A172 (cell line): ENCODE results near the gene SCAF1. TPM values are rescaled to one million over a fixed set of nuclear protein-coding genes. Genes with fewer than 3 reads are reported as not detected.

Experiments
- DNase-seq: peaks from one replicate; pipeline ENCODE4 v3.0.0-alpha.2; 2015; ENCODE audit warnings: low spot score
- total RNA-seq: library from RNA; depleted of rRNA; stranded (reverse); fragments of >200 nt; shearing (Covaris generic); gene quantifications from 2 replicates; pipeline ENCODE4 v1.2.3, GENCODE V29; 2014

SCAF1 gene
- total RNA-seq, 1 experiment from 2014 or later, result 31.9 TPM

GRCh38 chr19:49685845-49686332 lies 43.9 kb downstream of the SCAF1 start:
- DNase-seq, result no peak

GRCh38 chr19:49686503-49687088 lies 44.6 kb downstream of the SCAF1 start:
- DNase-seq, result no peak

DNA sequence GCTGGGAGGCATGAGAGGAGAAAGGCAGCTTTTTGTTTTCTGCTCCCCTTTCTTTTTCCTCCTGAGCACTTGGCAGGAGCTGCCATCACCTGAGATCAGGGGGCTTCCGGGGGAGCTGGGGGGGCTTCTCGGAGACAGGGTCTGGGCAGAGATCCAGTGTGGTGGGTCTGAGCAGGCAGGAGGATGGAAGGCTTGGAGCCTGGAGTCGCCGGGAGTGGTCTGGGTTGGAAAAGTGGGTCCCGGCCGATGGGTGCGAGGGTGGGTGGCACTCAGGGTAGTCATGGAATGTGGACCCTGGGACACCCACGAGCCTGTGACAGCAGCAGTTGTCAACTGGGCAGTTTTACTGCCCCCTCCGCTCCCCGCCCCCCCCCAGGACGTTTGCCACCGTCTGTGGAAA lies 45.1 kb downstream of the SCAF1 start:
- DNase-seq, result no peak

GRCh38 chr19:49687566-49688316 lies 45.7 kb downstream of the SCAF1 start:
- DNase-seq, result peak; percentile 36

DNA sequence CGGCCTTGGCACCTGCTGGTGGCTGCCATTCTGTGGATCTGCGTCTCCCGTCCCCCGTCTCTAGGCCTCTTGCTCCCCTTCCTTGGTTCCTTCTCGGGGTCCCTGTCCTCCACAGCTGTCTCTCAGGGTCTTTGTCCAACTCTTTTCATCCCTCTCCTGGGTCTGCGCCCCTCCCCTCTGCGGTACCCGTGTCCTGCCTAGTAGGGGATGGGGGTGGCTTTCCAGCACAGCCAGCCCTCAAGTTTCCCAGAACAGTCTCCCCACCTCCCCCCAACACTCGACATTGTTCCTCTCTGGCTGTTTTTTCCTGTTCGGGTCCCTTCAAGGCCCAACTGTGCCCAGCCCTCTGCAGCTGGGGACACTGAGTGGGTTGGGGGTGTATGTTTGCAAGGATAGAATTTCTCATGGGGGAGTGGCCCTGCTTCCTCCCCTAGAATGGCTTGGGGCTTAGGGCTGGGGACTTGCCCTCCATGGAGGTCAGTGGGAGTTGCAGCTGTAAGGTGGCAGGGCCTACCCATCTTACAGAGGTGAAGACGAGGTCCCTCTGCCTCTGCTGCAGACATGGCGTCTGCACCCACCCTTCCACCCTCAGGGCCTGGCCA lies 46.6 kb downstream of the SCAF1 start:
- no peak for DNase-seq

- no peak for DNase-seq
These were observed 47.4 kb downstream of the SCAF1 start, which contains the start of gene ADM5 for GRCh38 chr19:49689133-49690078. Gene ADM5, plus strand, starts transcription at chr19:49689594. Its CDS starts 244 bp downstream, at chr19:49689838.

DNA sequence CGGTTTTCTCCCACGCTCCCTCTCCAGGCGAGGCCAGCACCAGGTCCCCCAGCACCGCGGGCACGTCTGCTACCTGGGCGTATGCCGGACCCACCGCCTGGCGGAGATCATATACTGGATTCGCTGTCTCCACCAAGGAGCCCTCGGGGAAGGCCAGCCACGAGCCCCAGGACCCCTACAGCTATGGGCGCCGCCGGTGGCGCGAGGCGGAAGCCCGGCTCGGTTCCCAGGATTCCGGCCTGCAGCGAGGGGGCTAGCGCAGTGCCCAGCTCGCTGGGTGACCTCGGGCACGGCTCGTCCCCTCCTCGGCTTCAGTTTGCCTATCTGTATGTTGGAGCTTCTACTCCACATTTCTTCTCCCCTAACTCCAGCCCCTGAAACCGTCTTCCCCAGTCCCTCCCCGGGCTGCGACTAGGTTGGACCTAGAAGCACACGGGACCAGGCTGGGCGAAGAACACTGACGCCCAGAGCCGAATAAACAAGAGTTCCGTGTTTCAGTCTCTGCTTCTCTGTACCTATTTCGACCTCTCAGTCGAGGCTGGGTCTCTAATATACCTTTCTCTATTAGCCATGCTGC lies 48.2 kb downstream of the SCAF1 start:
- DNase-seq, result no peak

GRCh38 chr19:49690656-49691242 lies 48.7 kb downstream of the SCAF1 start, which contains the start of gene CPT1C:
Gene CPT1C, plus strand, starts transcription at chr19:49691116. Its CDS starts 1,137 bp downstream, at chr19:49692253.
- DNase-seq, result no peak

GRCh38 chr19:49691243-49692146 lies 49.5 kb downstream of the SCAF1 start:
- no peak for DNase-seq

DNA sequence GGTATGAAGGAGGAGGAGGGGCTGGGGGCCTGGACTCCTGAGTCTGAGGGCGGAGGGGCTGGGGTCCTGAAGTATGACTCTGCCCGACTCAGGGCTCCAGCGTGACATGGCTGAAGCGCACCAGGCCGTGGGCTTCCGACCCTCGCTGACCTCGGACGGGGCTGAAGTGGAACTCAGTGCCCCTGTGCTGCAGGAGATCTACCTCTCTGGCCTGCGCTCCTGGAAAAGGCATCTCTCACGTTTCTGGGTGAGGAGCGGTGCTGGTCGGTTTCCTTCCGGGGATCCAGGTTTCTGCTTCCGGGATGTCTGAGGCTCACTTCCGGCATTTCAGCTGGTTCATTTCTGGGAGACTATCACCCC lies 50.1 kb downstream of the SCAF1 start:
- no peak for DNase-seq

GRCh38 chr19:49696115-49696514 lies 54.1 kb downstream of the SCAF1 start:
- no peak for DNase-seq

DNA sequence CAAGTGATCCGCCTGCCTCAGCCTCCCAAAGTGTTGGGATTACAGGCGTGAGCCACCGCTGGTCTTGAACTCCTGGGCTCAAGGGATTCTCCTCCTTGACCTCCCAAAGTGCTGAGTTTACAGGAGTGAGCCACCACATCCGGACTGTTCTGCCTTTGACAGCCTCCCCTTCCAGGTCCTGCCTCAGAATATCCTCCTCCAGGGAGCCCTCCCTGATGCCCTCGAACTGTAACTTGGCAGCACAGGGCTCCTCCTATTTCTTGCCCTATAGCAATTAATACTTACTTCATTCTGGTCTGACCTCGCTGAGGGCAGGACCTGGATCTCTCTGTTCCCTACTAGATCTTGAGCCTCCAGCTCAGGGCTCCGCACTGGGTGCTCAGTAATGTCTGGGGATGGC lies 54.9 kb downstream of the SCAF1 start:
- DNase-seq, result no peak

DNA sequence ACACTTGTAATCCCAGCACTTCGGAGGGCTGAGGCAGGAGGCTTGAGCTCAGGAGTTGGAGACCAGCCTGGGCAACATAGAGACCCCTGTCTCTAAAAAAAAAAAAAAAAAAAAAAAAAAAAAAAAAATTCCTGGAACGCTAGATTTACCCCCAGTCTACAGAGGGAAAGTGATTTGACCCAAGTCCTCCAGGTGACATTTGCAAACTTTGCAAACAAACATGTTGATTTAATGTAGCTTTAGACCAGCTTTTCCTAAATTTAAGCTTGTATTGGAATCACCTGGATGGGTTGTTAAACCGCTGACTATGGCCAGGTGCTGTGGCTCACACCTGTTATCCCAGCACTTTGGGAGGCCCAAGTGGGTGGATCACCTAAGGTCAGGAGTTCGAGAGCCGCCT lies 57.4 kb downstream of the SCAF1 start:
- no peak for DNase-seq

DNA sequence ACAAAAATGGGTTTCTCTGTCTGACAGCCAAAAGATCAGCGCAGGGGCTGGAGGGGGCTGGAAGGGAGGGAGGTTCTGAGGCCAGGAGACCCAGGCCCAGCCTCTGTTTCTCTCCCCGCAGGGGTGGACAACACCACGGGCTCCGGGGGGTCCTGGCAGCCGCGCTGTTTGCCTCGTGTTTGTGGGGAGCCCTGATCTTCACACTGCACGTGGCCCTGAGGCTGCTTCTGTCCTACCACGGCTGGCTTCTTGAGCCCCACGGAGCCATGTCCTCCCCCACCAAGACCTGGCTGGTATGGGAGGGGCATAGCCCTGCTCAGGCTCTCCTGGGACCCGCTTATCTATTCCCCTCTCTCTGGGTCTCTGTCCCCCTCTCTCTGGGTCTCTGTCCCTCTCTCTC lies 58.6 kb downstream of the SCAF1 start:
- no peak for DNase-seq

DNA sequence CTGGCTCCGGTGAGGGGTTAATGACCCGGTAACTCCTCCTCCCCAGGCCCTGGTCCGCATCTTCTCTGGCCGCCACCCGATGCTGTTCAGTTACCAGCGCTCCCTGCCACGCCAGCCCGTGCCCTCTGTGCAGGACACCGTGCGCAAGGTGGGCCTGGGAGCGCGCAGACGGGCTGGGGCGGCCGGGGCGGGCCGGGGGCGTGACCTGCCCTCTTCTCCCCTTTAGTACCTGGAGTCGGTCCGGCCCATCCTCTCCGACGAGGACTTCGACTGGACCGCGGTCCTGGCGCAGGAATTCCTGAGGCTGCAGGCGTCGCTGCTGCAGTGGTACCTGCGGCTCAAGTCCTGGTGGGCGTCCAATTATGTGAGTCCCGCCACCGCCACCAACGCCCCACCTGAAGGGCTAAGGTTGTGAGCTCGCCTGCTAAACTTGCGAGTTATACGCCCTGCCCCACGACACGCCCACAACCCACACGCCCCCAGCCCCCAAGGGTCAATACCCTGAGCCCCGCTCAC lies 59.3 kb downstream of the SCAF1 start:
- DNase-seq, result no peak

- DNase-seq, result no peak
These were observed 63.1 kb downstream of the SCAF1 start for GRCh38 chr19:49704888-49705642.

- no peak for DNase-seq
These were observed 63.9 kb downstream of the SCAF1 start for GRCh38 chr19:49705919-49706318.
